GM12874 (cell line): ENCODE results near the gene ZNF436.

ENCODE experiments used
- CTCF ChIP-seq: IDR thresholded peaks from 2 replicates; pipeline ENCODE4 v1.5.1; 2011; ENCODE audit warnings: low read depth, mild to moderate bottlenecking, control low read depth, low read length, moderate library complexity; ENCODE audit not compliant: insufficient read depth

Gene ZNF436

GRCh38 chr1:23322770-23323169 is 46.9 kb downstream of the ZNF436 start:
- no peak for TF ChIP-seq CTCF
